Measurements from ENCODE around the gene AARS1. TPM values are rescaled to one million over a fixed set of nuclear protein-coding genes. Genes with fewer than 3 reads are reported as not detected.

Gene AARS1
- total and polyA plus RNA-seq, 2 donors (not counting 3 experiments of a cell fraction or from before 2014, with no cell fraction given): 71.3 to 110 TPM

DNA sequence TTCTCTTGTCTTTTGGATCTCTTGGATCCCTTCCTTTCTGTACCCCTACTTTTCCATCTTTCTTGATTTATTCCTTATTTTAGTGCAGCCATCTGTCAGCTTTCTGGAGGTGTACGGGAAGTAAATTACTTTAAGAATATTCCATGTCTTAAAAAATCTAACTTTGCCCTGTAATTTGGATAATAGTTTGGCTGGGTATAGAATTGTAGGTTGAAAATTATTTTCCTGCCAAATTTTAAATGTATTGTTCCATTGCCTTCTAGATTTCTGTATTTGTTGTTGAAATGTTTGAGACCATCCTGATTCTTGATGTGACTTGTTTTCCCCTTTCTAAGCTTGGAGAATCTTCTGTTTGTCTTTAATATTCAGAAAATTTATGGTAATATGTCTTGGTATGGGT, 11.8 kb upstream of the AARS1 start:
- intact Hi-C loops (cut with micrococcal nuclease): no loop called here
- BruUV-seq (replicated peaks): no TSS peak
- Histone ChIP-seq H3K79me2 (ENCODE audit: control insufficient read depth, insufficient read depth, low read length) (peaks cover 37% of the 10 kb centered on the region), H3K4me1 (ENCODE audit: control insufficient read depth, extremely low read depth, insufficient read depth, low read length) (peaks cover 6% of the 10 kb centered on the region), H3K4me2 (ENCODE audit: insufficient read depth, low read length) (no peak overlapping the region), H2AFZ (ENCODE audit: low read depth, low read length) (no peak overlapping the region), H3K4me3 (replicated peaks in 1 of 3; ENCODE audit: insufficient read depth in 1 of 3, low read depth in 1 of 3, low read length in 3 of 3) (no peak overlapping the region), H3K36me3 (ENCODE audit: control insufficient read depth in 2 of 2, extremely low read depth in 1 of 2, insufficient read depth in 2 of 2, low read length in 2 of 2) (no peaks in the 10 kb centered on the region), H3K9me3 (replicated peaks; ENCODE audit: control insufficient read depth, insufficient read depth, low read length) (peaks cover 3% of the 10 kb centered on the region), H3K27ac (ENCODE audit: insufficient read depth, low read depth, low read length) (no peak overlapping the region), H3K9ac (replicated peaks; ENCODE audit: extremely low read depth, insufficient read depth, low read length) (no peak overlapping the region), H4K20me1 (replicated peaks; ENCODE audit: control insufficient read depth, extremely low read depth, insufficient read depth, low read length) (peaks cover 2% of the 10 kb centered on the region), H3K27me3 (ENCODE audit: control insufficient read depth in 2 of 2, insufficient read depth in 2 of 2, low read length in 2 of 2) (no peaks in the 10 kb centered on the region), H3K9me1 (replicated peaks; ENCODE audit: control insufficient read depth, extremely low read depth, insufficient read depth, low read length) (no peaks in the 10 kb centered on the region)
- POLR2A ChIA-PET: no interaction called here
- DNase-seq (ENCODE audit: low read depth, low spot score) (no peak), FAIRE-seq (no peak)
- dilution Hi-C loops (cut with MboI; ENCODE audit: extremely low pct_ligation_motif_present, low sequenced_read_pairs): no loop called here
- CTCF ChIA-PET: interaction anchor here (0.8 kb wide), 1 partner anchor 47 kb away, joined by 3 read pairs; no protein-coding TSS in a partner anchor
- no peak for TF ChIP-seq GATA2 (IDR thresholded peaks at IDR 0.05; ENCODE audit: insufficient read depth, insufficient read length, low read depth, low read length)
- no peak for TF ChIP-seq POLR2A (IDR thresholded peaks at IDR 0.05; ENCODE audit: low read depth, low read length)
- TF ChIP-seq, protein P1, sequence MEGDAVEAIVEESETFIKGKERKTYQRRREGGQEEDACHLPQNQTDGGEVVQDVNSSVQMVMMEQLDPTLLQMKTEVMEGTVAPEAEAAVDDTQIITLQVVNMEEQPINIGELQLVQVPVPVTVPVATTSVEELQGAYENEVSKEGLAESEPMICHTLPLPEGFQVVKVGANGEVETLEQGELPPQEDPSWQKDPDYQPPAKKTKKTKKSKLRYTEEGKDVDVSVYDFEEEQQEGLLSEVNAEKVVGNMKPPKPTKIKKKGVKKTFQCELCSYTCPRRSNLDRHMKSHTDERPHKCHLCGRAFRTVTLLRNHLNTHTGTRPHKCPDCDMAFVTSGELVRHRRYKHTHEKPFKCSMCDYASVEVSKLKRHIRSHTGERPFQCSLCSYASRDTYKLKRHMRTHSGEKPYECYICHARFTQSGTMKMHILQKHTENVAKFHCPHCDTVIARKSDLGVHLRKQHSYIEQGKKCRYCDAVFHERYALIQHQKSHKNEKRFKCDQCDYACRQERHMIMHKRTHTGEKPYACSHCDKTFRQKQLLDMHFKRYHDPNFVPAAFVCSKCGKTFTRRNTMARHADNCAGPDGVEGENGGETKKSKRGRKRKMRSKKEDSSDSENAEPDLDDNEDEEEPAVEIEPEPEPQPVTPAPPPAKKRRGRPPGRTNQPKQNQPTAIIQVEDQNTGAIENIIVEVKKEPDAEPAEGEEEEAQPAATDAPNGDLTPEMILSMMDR (IDR thresholded peaks at IDR 0.05; ENCODE audit: extremely low read depth in 1 of 2, insufficient read depth in 1 of 2, low read depth in 1 of 2, low read length in 2 of 2): no peak
- TF ChIP-seq, protein P2, sequence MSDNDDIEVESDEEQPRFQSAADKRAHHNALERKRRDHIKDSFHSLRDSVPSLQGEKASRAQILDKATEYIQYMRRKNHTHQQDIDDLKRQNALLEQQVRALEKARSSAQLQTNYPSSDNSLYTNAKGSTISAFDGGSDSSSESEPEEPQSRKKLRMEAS (IDR thresholded peaks at IDR 0.05; ENCODE audit: insufficient read depth, insufficient read length): no peak
- TF ChIP-seq POLR2AphosphoS5 (IDR thresholded peaks at IDR 0.05; ENCODE audit: insufficient read depth, low read depth, low read length): no peak
- TF ChIP-seq JUN (IDR thresholded peaks at IDR 0.05; ENCODE audit: borderline replicate concordance, insufficient read depth, insufficient read length, low read depth): no peak
- no peak for TF ChIP-seq FOS (IDR thresholded peaks at IDR 0.05; ENCODE audit: borderline replicate concordance, insufficient read depth, low read length)
- TF ChIP-seq EZH2 (IDR thresholded peaks at IDR 0.05; ENCODE audit: borderline replicate concordance, low read depth, low read length, severe bottlenecking): no peak
- no peak for TF ChIP-seq MYC (IDR thresholded peaks at IDR 0.05; ENCODE audit: low read depth, low read length)

Data from endothelial cell of umbilical vein (primary cell).